ENCODE data around the gene DDN. TPM values are rescaled to one million over a fixed set of nuclear protein-coding genes. Genes with fewer than 3 reads are reported as not detected.

DDN gene
- total and polyA plus RNA-seq, 9 of the 15 experiments (the other 6 are each of a cell fraction or from before 2014, with no cell fraction given), result 0.03 to 3.6 (median 1.6) TPM

- TF ChIP-seq TFE3 (CRISPR knock-in tag; IDR thresholded peaks at IDR 0.05) (no peak), MTA2 (IDR thresholded peaks at IDR 0.05; ENCODE audit: low read depth) (no peak), HMBOX1 (IDR thresholded peaks at IDR 0.05) (0 out of 2 replicates have a peak, but pooled peaks have one; percentile 29), TEAD2 (tag; IDR thresholded peaks at IDR 0.05) (no peak), CHD1 (IDR thresholded peaks at IDR 0.05; ENCODE audit: low read length) (no peak), RAD21 (CRISPR knock-in tag; conservative IDR thresholded peaks at IDR 0.05 in 1 of 2, IDR thresholded peaks at IDR 0.05 in 1 of 2) (peak in 1 of 2 experiments; percentile 37; a peak in 1 of 4 replicates), NR2F6 (CRISPR knock-in tag; IDR thresholded peaks at IDR 0.05) (no peak), E2F6 (IDR thresholded peaks at IDR 0.05; ENCODE audit: borderline replicate concordance in 1 of 2, extremely low read depth in 1 of 2, insufficient read depth in 1 of 2, insufficient read length in 1 of 2, low read depth in 1 of 2, low read length in 1 of 2, poor library complexity in 1 of 2, severe bottlenecking in 1 of 2) (no peak), LEF1 (IDR thresholded peaks at IDR 0.05) (no peak)
- TF ChIP-seq, protein P1, sequence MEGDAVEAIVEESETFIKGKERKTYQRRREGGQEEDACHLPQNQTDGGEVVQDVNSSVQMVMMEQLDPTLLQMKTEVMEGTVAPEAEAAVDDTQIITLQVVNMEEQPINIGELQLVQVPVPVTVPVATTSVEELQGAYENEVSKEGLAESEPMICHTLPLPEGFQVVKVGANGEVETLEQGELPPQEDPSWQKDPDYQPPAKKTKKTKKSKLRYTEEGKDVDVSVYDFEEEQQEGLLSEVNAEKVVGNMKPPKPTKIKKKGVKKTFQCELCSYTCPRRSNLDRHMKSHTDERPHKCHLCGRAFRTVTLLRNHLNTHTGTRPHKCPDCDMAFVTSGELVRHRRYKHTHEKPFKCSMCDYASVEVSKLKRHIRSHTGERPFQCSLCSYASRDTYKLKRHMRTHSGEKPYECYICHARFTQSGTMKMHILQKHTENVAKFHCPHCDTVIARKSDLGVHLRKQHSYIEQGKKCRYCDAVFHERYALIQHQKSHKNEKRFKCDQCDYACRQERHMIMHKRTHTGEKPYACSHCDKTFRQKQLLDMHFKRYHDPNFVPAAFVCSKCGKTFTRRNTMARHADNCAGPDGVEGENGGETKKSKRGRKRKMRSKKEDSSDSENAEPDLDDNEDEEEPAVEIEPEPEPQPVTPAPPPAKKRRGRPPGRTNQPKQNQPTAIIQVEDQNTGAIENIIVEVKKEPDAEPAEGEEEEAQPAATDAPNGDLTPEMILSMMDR (IDR thresholded peaks at IDR 0.05 in 2 of 3, conservative IDR thresholded peaks at IDR 0.05 in 1 of 3; ENCODE audit: insufficient read depth in 2 of 3, low read depth in 1 of 3, low read length in 3 of 3), result peak; percentile 37 to 45 (median 38); a peak in 4 of 6 replicates
- TF ChIP-seq, protein P2, sequence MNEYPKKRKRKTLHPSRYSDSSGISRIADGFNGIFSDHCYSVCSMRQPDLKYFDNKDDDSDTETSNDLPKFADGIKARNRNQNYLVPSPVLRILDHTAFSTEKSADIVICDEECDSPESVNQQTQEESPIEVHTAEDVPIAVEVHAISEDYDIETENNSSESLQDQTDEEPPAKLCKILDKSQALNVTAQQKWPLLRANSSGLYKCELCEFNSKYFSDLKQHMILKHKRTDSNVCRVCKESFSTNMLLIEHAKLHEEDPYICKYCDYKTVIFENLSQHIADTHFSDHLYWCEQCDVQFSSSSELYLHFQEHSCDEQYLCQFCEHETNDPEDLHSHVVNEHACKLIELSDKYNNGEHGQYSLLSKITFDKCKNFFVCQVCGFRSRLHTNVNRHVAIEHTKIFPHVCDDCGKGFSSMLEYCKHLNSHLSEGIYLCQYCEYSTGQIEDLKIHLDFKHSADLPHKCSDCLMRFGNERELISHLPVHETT (CRISPR knock-in tag; conservative IDR thresholded peaks at IDR 0.05 in 1 of 2, IDR thresholded peaks at IDR 0.05 in 1 of 2), result 0 out of 4 replicates have a peak, but pooled peaks of 1 of the 2 experiments have one; percentile 1
- TF ChIP-seq, protein P3, sequence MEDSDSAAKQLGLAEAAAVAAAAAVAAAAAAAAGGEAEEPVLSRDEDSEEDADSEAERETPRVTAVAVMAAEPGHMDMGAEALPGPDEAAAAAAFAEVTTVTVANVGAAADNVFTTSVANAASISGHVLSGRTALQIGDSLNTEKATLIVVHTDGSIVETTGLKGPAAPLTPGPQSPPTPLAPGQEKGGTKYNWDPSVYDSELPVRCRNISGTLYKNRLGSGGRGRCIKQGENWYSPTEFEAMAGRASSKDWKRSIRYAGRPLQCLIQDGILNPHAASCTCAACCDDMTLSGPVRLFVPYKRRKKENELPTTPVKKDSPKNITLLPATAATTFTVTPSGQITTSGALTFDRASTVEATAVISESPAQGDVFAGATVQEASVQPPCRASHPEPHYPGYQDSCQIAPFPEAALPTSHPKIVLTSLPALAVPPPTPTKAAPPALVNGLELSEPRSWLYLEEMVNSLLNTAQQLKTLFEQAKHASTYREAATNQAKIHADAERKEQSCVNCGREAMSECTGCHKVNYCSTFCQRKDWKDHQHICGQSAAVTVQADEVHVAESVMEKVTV (CRISPR knock-in tag; IDR thresholded peaks at IDR 0.05), result no peak
Measured at GRCh38 chr12:49014547-49014946, 15.4 kb upstream of the DDN start (continued).

All from K562 (cell line).